ENCODE data around the gene WDR1. TPM values are rescaled to one million over a fixed set of nuclear protein-coding genes. Genes with fewer than 3 reads are reported as not detected.
A peak's percentile ranks its signal among the peaks of the same experiment; 100 is the strongest.

WDR1 gene
- total RNA-seq, 1 donor from 2014 or later = 455 TPM

- no peak for DNase-seq (ENCODE audit: extremely low read depth, low read depth, low spot score)
Measured at GRCh38 chr4:10101671-10102473, 14.7 kb downstream of the WDR1 start.

GRCh38 chr4:10100734-10101216, 15.8 kb downstream of the WDR1 start:
- no peak for DNase-seq (ENCODE audit: extremely low read depth, low read depth, low spot score)

- DNase-seq (ENCODE audit: extremely low read depth, low read depth, low spot score) = no peak
Measured at GRCh38 chr4:10099499-10100325, 16.9 kb downstream of the WDR1 start.

GRCh38 chr4:10098780-10099160, 17.8 kb downstream of the WDR1 start:
- no peak for DNase-seq (ENCODE audit: extremely low read depth, low read depth, low spot score)

GRCh38 chr4:10097906-10098779, 18.5 kb downstream of the WDR1 start:
- DNase-seq (ENCODE audit: extremely low read depth, low read depth, low spot score) = no peak

- no peak for DNase-seq (ENCODE audit: extremely low read depth, low read depth, low spot score)
Measured at GRCh38 chr4:10096978-10097335, 19.6 kb downstream of the WDR1 start.

- no peak for DNase-seq (ENCODE audit: extremely low read depth, low read depth, low spot score)
Measured at GRCh38 chr4:10096201-10096977, 20.2 kb downstream of the WDR1 start.

- DNase-seq (ENCODE audit: extremely low read depth, low read depth, low spot score) = no peak
Measured at GRCh38 chr4:10095296-10095991, 21.2 kb downstream of the WDR1 start.

GRCh38 chr4:10094841-10095240, 21.8 kb downstream of the WDR1 start:
- no peak for DNase-seq (ENCODE audit: extremely low read depth, low read depth, low spot score)

GRCh38 chr4:10093801-10094552, 22.6 kb downstream of the WDR1 start:
- DNase-seq (ENCODE audit: extremely low read depth, low read depth, low spot score) = peak; percentile 80

- no peak for DNase-seq (ENCODE audit: extremely low read depth, low read depth, low spot score)
Measured at GRCh38 chr4:10093271-10093621, 23.4 kb downstream of the WDR1 start.

- no peak for DNase-seq (ENCODE audit: extremely low read depth, low read depth, low spot score)
Measured at GRCh38 chr4:10092481-10093270, 23.9 kb downstream of the WDR1 start.

- DNase-seq (ENCODE audit: extremely low read depth, low read depth, low spot score) = no peak
Measured at GRCh38 chr4:10091531-10092181, 24.9 kb downstream of the WDR1 start.

GRCh38 chr4:10090467-10091250, 25.9 kb downstream of the WDR1 start:
- no peak for DNase-seq (ENCODE audit: extremely low read depth, low read depth, low spot score)

GRCh38 chr4:10089346-10089745, 27.3 kb downstream of the WDR1 start:
- DNase-seq (ENCODE audit: extremely low read depth, low read depth, low spot score) = peak; percentile 47

GRCh38 chr4:10088135-10089010, 28.2 kb downstream of the WDR1 start:
- no peak for DNase-seq (ENCODE audit: extremely low read depth, low read depth, low spot score)

All from glomerular endothelial cell (primary cell).